Body of pancreas (tissue), 4 donors: ENCODE data around the gene CLDN15. TPM values are rescaled to one million over a fixed set of nuclear protein-coding genes. Genes with fewer than 3 reads are reported as not detected.
A peak's percentile ranks its signal among the peaks of the same experiment; 100 is the strongest.

ENCODE experiments used
- ATAC-seq: fragments of 150-250 bp; one replicate; pipeline ENCODE4 v1.9.1; 2016
- DNase-seq, 4 donors: peaks; one replicate each; pipeline ENCODE4 v3.0.0-alpha.2; 2019
- H3K27ac ChIP-seq, 4 donors: fragments of 200-600 bp; sonication (generic); 1 replicate in 3 of 4; 2 replicates in 1 of 4; pipeline versions ENCODE4 v1.5.1 to v1.6.1; 2016 to 2019; ENCODE audit warnings: mild to moderate bottlenecking in 1 of 4, mixed read lengths in 1 of 4, moderate library complexity in 1 of 4
- H3K27me3 ChIP-seq, 2 donors: fragments of 200-600 bp; sonication (generic); one replicate each; pipeline ENCODE4 v1.6.0; 2016; ENCODE audit warnings: mild to moderate bottlenecking in 1 of 2
- H3K36me3 ChIP-seq, 2 donors: fragments of 200-600 bp; sonication (generic); replicated peaks in 1 of 2; 2 replicates each; pipeline ENCODE4 v1.5.1; 2016; ENCODE audit warnings: low read depth in 2 of 2; ENCODE audit not compliant: insufficient read depth in 1 of 2
- H3K4me1 ChIP-seq: fragments of 200-600 bp; sonication (generic); one replicate; pipeline ENCODE4 v1.6.0; 2016
- H3K4me3 ChIP-seq, 2 donors: fragments of 200-600 bp; sonication (generic); 1 replicate in 1 of 2; 2 replicates in 1 of 2; pipeline ENCODE4 v1.5.1; 2016 to 2019
- H3K9me3 ChIP-seq, 3 donors: fragments of 200-600 bp; sonication (generic); 1 replicate in 2 of 3; 2 replicates in 1 of 3; pipeline ENCODE4 v1.5.1; 2016
- CTCF ChIP-seq, 7 experiments: fragments of 450-650 bp in 4 of 7; fragments of 200-600 bp in 3 of 7; sonication (generic) in 3 of 7; IDR thresholded peaks; one replicate each; pipeline ENCODE4 v1.5.1; 2016 to 2019; ENCODE audit warnings: antibody characterized with exemption in 7 of 7
- POLR2A ChIP-seq, 3 donors: fragments of 450-650 bp; IDR thresholded peaks; one replicate each; pipeline ENCODE4 v1.6.1; 2016; ENCODE audit warnings: antibody characterized with exemption in 3 of 3, mild to moderate bottlenecking in 2 of 3
- WGBS, 2 donors: methylation state at CpG; one replicate each; pipeline ENCODE4 v1.1.5; 2017; 5-methylcytosine and 5-hydroxymethylcytosine counted together
- intact Hi-C: fragments of 100-400 bp; cut with DNase I; formaldehyde crosslinking; loops from one replicate; pipeline ENCODE4 v1.15.1; 2023
- total RNA-seq, 2 donors: library from RNA; depleted of rRNA; stranded (reverse); fragments of >200 nt; gene quantifications; one replicate each; pipeline ENCODE4 v1.1.0, GENCODE V29; 2016

CLDN15 gene
- total RNA-seq, 2 donors from 2014 or later, result 7.3 to 22.1 TPM

GRCh38 chr7:101236292-101236835, 1.2 kb downstream of the CLDN15 start:
- intact Hi-C loops, result no loop called here
- no peaks in the 10 kb centered on the region for H3K27me3 ChIP-seq
- no peaks in the 10 kb centered on the region for H3K9me3 ChIP-seq
- no peak overlapping the region for H3K4me3 ChIP-seq
- peak overlapping the region in 1 of 4 donors; percentile 87 for H3K27ac ChIP-seq
- ATAC-seq (no peak), DNase-seq (no peak)
- 77 to 90% methylated on average over 14 to 15 of the region's 21 CpGs for WGBS, 2 donors
- H3K36me3 ChIP-seq, result peaks cover 0 to 1% of the 10 kb centered on the region in 2 donors
- H3K4me1 ChIP-seq, result peaks cover 53% of the 10 kb centered on the region
- TF ChIP-seq POLR2A (IDR thresholded peaks at IDR 0.05) (no peak), CTCF (IDR thresholded peaks at IDR 0.05) (no peak)

GRCh38 chr7:101235522-101235921, 2.1 kb downstream of the CLDN15 start:
- intact Hi-C loops, result no loop called here
- DNase-seq, result no peak
- peaks cover 58% of the 10 kb centered on the region for H3K4me1 ChIP-seq
- H3K27me3 ChIP-seq, result no peaks in the 10 kb centered on the region
- no peak overlapping the region for H3K27ac ChIP-seq
- H3K36me3 ChIP-seq, result peaks cover 0 to 1% of the 10 kb centered on the region in 2 donors
- no peak overlapping the region for H3K4me3 ChIP-seq
- no peak for ATAC-seq
- no peaks in the 10 kb centered on the region for H3K9me3 ChIP-seq
- TF ChIP-seq POLR2A (IDR thresholded peaks at IDR 0.05) (no peak), CTCF (IDR thresholded peaks at IDR 0.05) (no peak)
- whole genome bisulfite sequencing, 2 donors, result 69 to 78% methylated on average over 6 to 9 of the region's 9 CpGs

- peaks cover 58% of the 10 kb centered on the region for H3K4me1 ChIP-seq
- ATAC-seq, result no peak
- H3K9me3 ChIP-seq, result no peaks in the 10 kb centered on the region
- no peak overlapping the region for H3K27ac ChIP-seq
- no peak overlapping the region for H3K4me3 ChIP-seq
- intact Hi-C loops, result no loop called here
- TF ChIP-seq POLR2A (IDR thresholded peaks at IDR 0.05), result no peak
- peak in 1 of 7 experiments; percentile 14 for TF ChIP-seq CTCF (IDR thresholded peaks at IDR 0.05)
- H3K27me3 ChIP-seq, result no peaks in the 10 kb centered on the region
- no peak for DNase-seq
- WGBS, 2 donors, result 67 to 73% methylated on average over 9 to 11 of the region's 11 CpGs
- peaks cover 0 to 1% of the 10 kb centered on the region in 2 donors for H3K36me3 ChIP-seq
Measured at GRCh38 chr7:101235050-101235449, 2.6 kb downstream of the CLDN15 start.

GRCh38 chr7:101234636-101235035, 3.0 kb downstream of the CLDN15 start:
- no peak overlapping the region for H3K4me3 ChIP-seq
- TF ChIP-seq POLR2A (IDR thresholded peaks at IDR 0.05), result no peak
- no peak for TF ChIP-seq CTCF (IDR thresholded peaks at IDR 0.05)
- H3K9me3 ChIP-seq, result no peaks in the 10 kb centered on the region
- ATAC-seq (no peak), DNase-seq (no peak)
- intact Hi-C loops, result no loop called here
- no peaks in the 10 kb centered on the region for H3K27me3 ChIP-seq
- H3K27ac ChIP-seq, result no peak overlapping the region
- H3K4me1 ChIP-seq, result peaks cover 55% of the 10 kb centered on the region
- WGBS, 2 donors, result 66 to 85% methylated on average over 5 of the region's 5 CpGs
- H3K36me3 ChIP-seq, result peaks cover 0 to 1% of the 10 kb centered on the region in 2 donors

GRCh38 chr7:101233907-101234547, 3.6 kb downstream of the CLDN15 start:
- intact Hi-C loops, result no loop called here
- no peak for ATAC-seq
- peaks cover 0 to 1% of the 10 kb centered on the region in 2 donors for H3K36me3 ChIP-seq
- no peak overlapping the region for H3K4me3 ChIP-seq
- TF ChIP-seq POLR2A (IDR thresholded peaks at IDR 0.05) (no peak), CTCF (IDR thresholded peaks at IDR 0.05) (no peak)
- 75 to 79% methylated on average over 13 to 21 of the region's 21 CpGs for WGBS, 2 donors
- peaks cover 49% of the 10 kb centered on the region for H3K4me1 ChIP-seq
- no peak overlapping the region for H3K27ac ChIP-seq
- H3K9me3 ChIP-seq, result no peaks in the 10 kb centered on the region
- no peak for DNase-seq
- no peaks in the 10 kb centered on the region for H3K27me3 ChIP-seq
